Effector memory CD4-positive, alpha-beta T cell (primary cell): ENCODE results near the gene TMEM63C.

ENCODE experiments used
- DNase-seq, 3 donors: peaks; one replicate each; pipeline ENCODE4 v3.0.0-alpha.2; 2020
- H3K27ac ChIP-seq: 2 replicates; pipeline ENCODE4 v1.7.0; 2013; ENCODE audit warnings: mild to moderate bottlenecking, low read length, moderate library complexity; ENCODE audit not compliant: insufficient read depth, poor library complexity, severe bottlenecking
- H3K27me3 ChIP-seq: replicated peaks from 2 replicates; pipeline ENCODE4 v1.7.0; 2013; ENCODE audit warnings: mild to moderate bottlenecking, low read length; ENCODE audit not compliant: insufficient read depth, control insufficient read depth, poor library complexity, severe bottlenecking
- H3K36me3 ChIP-seq: 2 replicates; pipeline ENCODE4 v1.7.0; 2013; ENCODE audit warnings: mild to moderate bottlenecking, low read length, moderate library complexity; ENCODE audit not compliant: control insufficient read depth, insufficient read depth
- H3K4me1 ChIP-seq: 2 replicates; pipeline ENCODE4 v1.7.0; 2013; ENCODE audit warnings: low read length, mild to moderate bottlenecking; ENCODE audit not compliant: control insufficient read depth, insufficient read depth, poor library complexity, severe bottlenecking
- H3K4me3 ChIP-seq: 2 replicates; pipeline ENCODE4 v1.7.0; 2013; ENCODE audit warnings: low read length, low read depth, mild to moderate bottlenecking; ENCODE audit not compliant: insufficient read depth, poor library complexity, severe bottlenecking
- H3K9me3 ChIP-seq: 2 replicates; pipeline ENCODE4 v1.7.0; 2013; ENCODE audit warnings: mild to moderate bottlenecking, low read length, moderate library complexity; ENCODE audit not compliant: control insufficient read depth

TMEM63C gene

GRCh38 chr14:77143071-77143470 lies 38.5 kb upstream of the TMEM63C start:
- peaks cover 25% of the 10 kb centered on the region for H3K4me1 ChIP-seq
- H3K27me3 ChIP-seq = peaks cover 44% of the 10 kb centered on the region
- no peaks in the 10 kb centered on the region for H3K36me3 ChIP-seq
- H3K9me3 ChIP-seq = no peaks in the 10 kb centered on the region
- H3K27ac ChIP-seq = no peak overlapping the region
- no peak for DNase-seq
- no peak overlapping the region for H3K4me3 ChIP-seq

DNA sequence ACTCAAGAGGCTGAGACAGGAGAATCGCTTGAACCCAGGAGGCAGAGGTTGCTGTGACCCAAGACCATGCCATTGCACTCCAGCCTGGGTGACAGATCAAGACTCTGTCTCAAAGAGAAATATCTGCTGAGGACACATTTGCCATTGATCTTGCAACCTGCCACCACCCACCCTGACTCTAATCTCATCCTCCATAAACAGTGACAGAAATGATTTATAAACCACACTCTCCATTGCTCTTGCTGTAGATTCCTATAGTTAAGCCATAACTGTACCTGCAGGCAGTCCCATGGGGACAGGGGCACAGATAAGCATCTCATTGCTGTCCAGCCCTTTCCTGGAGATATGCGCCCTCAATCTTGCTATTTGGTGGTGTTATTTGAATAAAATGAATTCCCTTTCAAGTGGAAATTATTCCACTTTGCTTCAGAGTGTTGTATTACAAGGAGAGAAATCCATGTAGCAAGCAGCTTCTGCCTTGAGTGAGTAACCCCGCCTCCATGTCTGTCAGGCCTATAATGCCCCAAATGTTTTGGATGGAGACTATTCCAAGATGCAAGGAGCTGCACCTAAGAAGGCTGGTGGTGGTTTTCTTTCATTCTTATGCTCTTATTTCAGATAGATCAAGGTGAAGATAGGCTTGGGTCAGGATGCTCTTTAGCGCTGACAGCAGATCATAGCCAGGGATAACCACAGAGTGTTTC lies 37.0 kb upstream of the TMEM63C start:
- no peak for DNase-seq
- Histone ChIP-seq H3K36me3 (no peaks in the 10 kb centered on the region), H3K4me1 (peaks cover 22% of the 10 kb centered on the region), H3K9me3 (no peaks in the 10 kb centered on the region), H3K4me3 (no peak overlapping the region), H3K27ac (no peak overlapping the region), H3K27me3 (peaks cover 33% of the 10 kb centered on the region)

- no peak for DNase-seq
- Histone ChIP-seq H3K4me1 (peaks cover 6% of the 10 kb centered on the region), H3K27ac (no peak overlapping the region), H3K4me3 (no peak overlapping the region), H3K36me3 (no peaks in the 10 kb centered on the region), H3K9me3 (no peaks in the 10 kb centered on the region), H3K27me3 (peaks cover 18% of the 10 kb centered on the region)
Measured at GRCh38 chr14:77145975-77146740, 35.4 kb upstream of the TMEM63C start.

- Histone ChIP-seq H3K4me3 (no peak overlapping the region), H3K36me3 (no peaks in the 10 kb centered on the region), H3K4me1 (no peaks in the 10 kb centered on the region), H3K27ac (no peak overlapping the region), H3K27me3 (peaks cover 20% of the 10 kb centered on the region), H3K9me3 (no peaks in the 10 kb centered on the region)
- no peak for DNase-seq
Measured at GRCh38 chr14:77148510-77149231, 32.9 kb upstream of the TMEM63C start.

GRCh38 chr14:77151245-77151644 lies 30.4 kb upstream of the TMEM63C start:
- no peak for DNase-seq
- H3K36me3 ChIP-seq = no peaks in the 10 kb centered on the region
- H3K4me1 ChIP-seq = no peaks in the 10 kb centered on the region
- H3K27me3 ChIP-seq = peaks cover 10% of the 10 kb centered on the region
- no peak overlapping the region for H3K4me3 ChIP-seq
- H3K9me3 ChIP-seq = no peaks in the 10 kb centered on the region
- no peak overlapping the region for H3K27ac ChIP-seq

DNA sequence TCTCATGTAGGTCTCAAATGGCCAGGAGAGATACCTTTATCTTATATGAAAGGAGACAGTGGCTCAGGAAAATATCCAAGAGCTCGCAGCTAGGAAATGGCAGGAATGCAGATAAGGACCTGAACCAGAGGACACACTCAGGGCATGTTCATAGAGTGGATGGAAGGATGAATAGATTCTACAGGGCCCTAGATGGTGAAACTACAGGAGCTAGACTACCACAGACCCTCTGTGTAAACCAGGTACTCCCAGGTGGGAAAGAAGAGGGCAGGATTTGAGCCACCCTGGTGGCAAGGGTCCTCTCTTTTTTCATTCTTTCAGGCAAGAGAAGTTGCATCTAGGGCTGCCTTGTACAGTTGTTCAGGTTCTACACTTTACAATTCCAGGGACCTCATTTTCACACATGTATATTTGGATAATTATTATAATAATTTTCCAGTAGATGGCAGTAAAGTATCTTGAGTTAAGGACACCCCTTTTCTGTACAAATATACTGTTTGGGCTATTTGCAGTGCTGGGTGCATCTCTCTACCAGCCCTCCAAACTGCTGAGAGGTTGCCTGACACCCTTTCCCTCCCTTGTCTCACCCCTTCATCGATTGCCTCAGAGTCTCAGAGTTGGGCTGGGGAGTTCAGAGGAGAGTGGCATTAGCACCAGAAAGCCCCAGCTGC lies 29.5 kb upstream of the TMEM63C start:
- Histone ChIP-seq H3K27me3 (peaks cover 3% of the 10 kb centered on the region), H3K27ac (no peak overlapping the region), H3K4me3 (no peak overlapping the region), H3K4me1 (no peaks in the 10 kb centered on the region), H3K36me3 (no peaks in the 10 kb centered on the region), H3K9me3 (no peaks in the 10 kb centered on the region)
- DNase-seq = no peak

- Histone ChIP-seq H3K9me3 (no peaks in the 10 kb centered on the region), H3K27ac (no peak overlapping the region), H3K4me1 (no peaks in the 10 kb centered on the region), H3K4me3 (no peak overlapping the region), H3K36me3 (no peaks in the 10 kb centered on the region), H3K27me3 (peaks cover 5% of the 10 kb centered on the region)
- DNase-seq = no peak
Measured at GRCh38 chr14:77153802-77154201, 27.8 kb upstream of the TMEM63C start.

- DNase-seq = no peak
- Histone ChIP-seq H3K27ac (no peak overlapping the region), H3K4me3 (no peak overlapping the region), H3K4me1 (no peaks in the 10 kb centered on the region), H3K36me3 (no peaks in the 10 kb centered on the region), H3K27me3 (peaks cover 6% of the 10 kb centered on the region), H3K9me3 (no peaks in the 10 kb centered on the region)
Measured at GRCh38 chr14:77154421-77154820, 27.2 kb upstream of the TMEM63C start.

DNA sequence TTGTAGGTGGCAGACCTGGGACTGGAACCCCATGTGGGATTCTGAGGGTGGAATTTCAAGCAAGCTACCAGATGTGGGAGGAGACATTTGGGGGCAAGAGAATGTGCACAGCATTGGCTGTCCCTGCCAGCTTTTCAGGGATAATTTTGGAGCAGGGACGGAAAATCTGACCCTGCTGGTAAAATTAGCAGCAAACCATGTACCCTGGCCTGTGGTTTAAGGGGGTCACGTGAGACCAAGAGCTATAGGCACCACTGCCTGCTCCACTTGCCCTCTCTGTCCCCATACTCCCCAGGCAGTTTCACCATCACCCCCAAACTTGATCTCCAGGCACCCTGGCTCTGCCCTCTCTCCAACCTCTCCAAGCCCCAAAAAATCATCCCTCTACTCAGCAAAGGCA lies 26.5 kb upstream of the TMEM63C start:
- no peaks in the 10 kb centered on the region for H3K9me3 ChIP-seq
- peaks cover 6% of the 10 kb centered on the region for H3K27me3 ChIP-seq
- H3K27ac ChIP-seq = no peak overlapping the region
- no peak for DNase-seq
- no peaks in the 10 kb centered on the region for H3K36me3 ChIP-seq
- no peaks in the 10 kb centered on the region for H3K4me1 ChIP-seq
- H3K4me3 ChIP-seq = no peak overlapping the region
